RKO (cell line): ENCODE measurements around the gene MUC5B.
"Not testable (repeated sequence)": the region's sequence is repeated elsewhere in the genome, so short reads cannot be mapped to it uniquely, and the experiment has no call there.

Experiments
- DNase-seq: peaks from one replicate; pipeline ENCODE4 v3.0.0-alpha.2; 2016; ENCODE audit warnings: low spot score

MUC5B gene

GRCh38 chr11:1222491-1223345, at the start of gene MUC5B:
Gene MUC5B (plus strand): TSS chr11:1223066. CDS start chr11:1223124, 58 bp downstream.
- DNase-seq: no peak

GRCh38 chr11:1173396-1173795, 49.5 kb upstream of the MUC5B start:
- DNase-seq: not testable (repeated sequence)

GRCh38 chr11:1174441-1175370, 48.2 kb upstream of the MUC5B start:
- no peak for DNase-seq

GRCh38 chr11:1175461-1176223, 47.2 kb upstream of the MUC5B start:
- no peak for DNase-seq

- DNase-seq: no peak
Measured at GRCh38 chr11:1176224-1177019, 46.4 kb upstream of the MUC5B start.

GRCh38 chr11:1177020-1177770, 45.7 kb upstream of the MUC5B start:
- no peak for DNase-seq

GRCh38 chr11:1177771-1178090, 45.1 kb upstream of the MUC5B start:
- no peak for DNase-seq

GRCh38 chr11:1178201-1178885, 44.5 kb upstream of the MUC5B start:
- no peak for DNase-seq

- DNase-seq: no peak
Measured at GRCh38 chr11:1178906-1179305, 44.0 kb upstream of the MUC5B start.

- no peak for DNase-seq
Measured at GRCh38 chr11:1179641-1180040, 43.2 kb upstream of the MUC5B start.

- DNase-seq: no peak
Measured at GRCh38 chr11:1180171-1180570, 42.7 kb upstream of the MUC5B start.

- DNase-seq: no peak
Measured at GRCh38 chr11:1180947-1181391, 41.9 kb upstream of the MUC5B start.

GRCh38 chr11:1181420-1181819, 41.4 kb upstream of the MUC5B start:
- no peak for DNase-seq

GRCh38 chr11:1181853-1182535, 40.9 kb upstream of the MUC5B start:
- no peak for DNase-seq

GRCh38 chr11:1184139-1184538, 38.7 kb upstream of the MUC5B start:
- DNase-seq: not testable (repeated sequence)

- DNase-seq: not testable (repeated sequence)
Measured at GRCh38 chr11:1188451-1189130, 34.3 kb upstream of the MUC5B start.

- DNase-seq: not testable (repeated sequence)
Measured at GRCh38 chr11:1189816-1190215, 33.0 kb upstream of the MUC5B start.

- DNase-seq: not testable (repeated sequence)
Measured at GRCh38 chr11:1191786-1192470, 30.9 kb upstream of the MUC5B start.
